ENCODE data around the gene DNAH1.

DNAH1 gene

DNA sequence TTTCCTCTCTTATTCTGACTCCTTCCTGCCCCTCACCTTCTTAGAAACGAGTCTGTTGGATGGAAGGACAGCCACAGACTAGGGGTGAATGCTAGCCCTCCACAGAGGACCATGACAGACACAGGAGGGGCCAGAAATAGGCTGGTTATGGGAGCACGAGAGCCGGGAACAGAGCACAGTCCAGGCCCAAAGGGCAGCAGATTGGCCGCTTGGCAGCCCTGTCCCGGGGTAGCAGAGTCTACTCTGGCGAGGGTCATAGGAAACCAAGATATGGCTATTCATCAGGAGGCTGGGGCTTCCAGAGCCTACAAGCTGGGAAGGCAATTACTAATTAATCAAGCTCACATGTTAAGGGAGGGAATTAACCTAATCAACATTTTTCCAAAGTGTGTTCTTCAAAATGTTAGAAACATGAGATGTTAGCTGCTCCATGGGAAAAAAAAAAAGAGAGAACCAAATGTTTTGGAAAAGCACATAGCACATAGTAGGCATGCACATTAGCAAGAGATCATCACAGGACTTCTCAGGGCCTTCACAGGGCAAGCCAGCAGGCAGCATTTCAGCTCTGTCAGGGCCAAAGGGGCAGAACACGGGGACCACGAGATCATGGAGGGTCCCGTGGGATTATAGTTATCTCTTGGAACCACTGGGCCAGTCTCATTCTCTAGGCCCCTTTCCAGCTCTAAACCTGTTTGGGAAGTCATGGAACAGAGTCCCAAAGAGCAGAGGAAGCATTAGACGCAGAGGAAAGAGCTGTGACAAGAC lies 115.5 kb downstream of the DNAH1 start:
- Histone ChIP-seq H3K27me3 (no peaks in the 10 kb centered on the region), H3K4me1 (no peaks in the 10 kb centered on the region; the same call in 1 of the 2 replicates), H3K4me3 (ENCODE audit: low read depth, low read length) (no peak overlapping the region), H3K9me3 (no peaks in the 10 kb centered on the region), H3K36me3 (no peaks in the 10 kb centered on the region)
- TF ChIP-seq, protein P1, sequence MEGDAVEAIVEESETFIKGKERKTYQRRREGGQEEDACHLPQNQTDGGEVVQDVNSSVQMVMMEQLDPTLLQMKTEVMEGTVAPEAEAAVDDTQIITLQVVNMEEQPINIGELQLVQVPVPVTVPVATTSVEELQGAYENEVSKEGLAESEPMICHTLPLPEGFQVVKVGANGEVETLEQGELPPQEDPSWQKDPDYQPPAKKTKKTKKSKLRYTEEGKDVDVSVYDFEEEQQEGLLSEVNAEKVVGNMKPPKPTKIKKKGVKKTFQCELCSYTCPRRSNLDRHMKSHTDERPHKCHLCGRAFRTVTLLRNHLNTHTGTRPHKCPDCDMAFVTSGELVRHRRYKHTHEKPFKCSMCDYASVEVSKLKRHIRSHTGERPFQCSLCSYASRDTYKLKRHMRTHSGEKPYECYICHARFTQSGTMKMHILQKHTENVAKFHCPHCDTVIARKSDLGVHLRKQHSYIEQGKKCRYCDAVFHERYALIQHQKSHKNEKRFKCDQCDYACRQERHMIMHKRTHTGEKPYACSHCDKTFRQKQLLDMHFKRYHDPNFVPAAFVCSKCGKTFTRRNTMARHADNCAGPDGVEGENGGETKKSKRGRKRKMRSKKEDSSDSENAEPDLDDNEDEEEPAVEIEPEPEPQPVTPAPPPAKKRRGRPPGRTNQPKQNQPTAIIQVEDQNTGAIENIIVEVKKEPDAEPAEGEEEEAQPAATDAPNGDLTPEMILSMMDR (IDR thresholded peaks at IDR 0.05; ENCODE audit: low read depth, low read length), result no peak
- no peak for DNase-seq

DNA sequence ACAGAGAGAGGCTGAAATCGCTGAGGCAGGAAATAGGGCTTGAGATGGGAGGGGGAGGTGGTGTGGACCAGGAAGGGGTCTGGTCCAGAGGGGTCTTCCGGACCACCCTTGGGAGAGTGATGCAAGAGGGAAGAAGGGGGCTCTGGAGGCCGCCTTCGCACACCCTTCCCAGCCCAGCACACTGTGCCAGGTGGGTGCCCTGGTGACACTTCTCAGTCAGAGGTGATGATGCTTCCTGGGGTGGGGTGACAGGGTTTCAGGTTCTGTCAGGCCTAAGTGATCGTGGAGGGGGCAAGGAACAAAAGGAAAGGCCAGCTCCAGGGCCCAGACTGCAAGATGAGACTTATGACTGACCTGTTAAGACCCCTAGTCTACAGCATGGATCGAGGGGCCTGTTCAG lies 116.1 kb downstream of the DNAH1 start:
- no peaks in the 10 kb centered on the region; the same call in 1 of the 2 replicates for H3K4me1 ChIP-seq
- TF ChIP-seq, protein P1 (IDR thresholded peaks at IDR 0.05; ENCODE audit: low read depth, low read length), result no peak
- DNase-seq, result no peak
- H3K27me3 ChIP-seq, result no peaks in the 10 kb centered on the region
- H3K4me3 ChIP-seq (ENCODE audit: low read depth, low read length), result no peak overlapping the region
- H3K36me3 ChIP-seq, result no peaks in the 10 kb centered on the region
- H3K9me3 ChIP-seq, result no peaks in the 10 kb centered on the region

DNA sequence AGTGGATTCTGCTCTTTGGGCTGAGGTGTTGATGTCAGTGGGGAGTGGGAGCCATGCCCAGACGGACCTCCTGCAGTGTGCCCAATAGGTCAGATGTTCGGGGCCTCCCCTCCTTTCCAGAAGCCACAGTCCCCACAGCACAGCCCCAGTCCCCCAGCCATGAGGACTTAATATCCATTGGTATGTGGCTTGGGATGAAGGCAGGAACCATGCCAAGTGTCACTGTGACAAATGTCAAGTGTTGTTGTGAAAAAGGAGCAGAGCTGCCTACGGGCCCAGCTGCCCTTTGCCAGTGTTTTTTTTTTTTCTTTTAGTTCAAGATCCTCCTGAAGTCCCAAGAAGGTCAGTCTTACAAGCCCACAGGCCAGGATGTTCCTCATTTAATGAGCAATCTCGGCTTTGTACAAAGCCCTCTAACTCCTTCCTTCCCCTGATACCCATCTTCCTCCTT lies 116.6 kb downstream of the DNAH1 start:
- no peak for DNase-seq
- Histone ChIP-seq H3K27me3 (no peaks in the 10 kb centered on the region), H3K4me3 (ENCODE audit: low read depth, low read length) (no peak overlapping the region), H3K4me1 (no peaks in the 10 kb centered on the region; the same call in 1 of the 2 replicates), H3K36me3 (no peaks in the 10 kb centered on the region), H3K9me3 (no peaks in the 10 kb centered on the region)
- TF ChIP-seq, protein P1 (IDR thresholded peaks at IDR 0.05; ENCODE audit: low read depth, low read length), result no peak

DNA sequence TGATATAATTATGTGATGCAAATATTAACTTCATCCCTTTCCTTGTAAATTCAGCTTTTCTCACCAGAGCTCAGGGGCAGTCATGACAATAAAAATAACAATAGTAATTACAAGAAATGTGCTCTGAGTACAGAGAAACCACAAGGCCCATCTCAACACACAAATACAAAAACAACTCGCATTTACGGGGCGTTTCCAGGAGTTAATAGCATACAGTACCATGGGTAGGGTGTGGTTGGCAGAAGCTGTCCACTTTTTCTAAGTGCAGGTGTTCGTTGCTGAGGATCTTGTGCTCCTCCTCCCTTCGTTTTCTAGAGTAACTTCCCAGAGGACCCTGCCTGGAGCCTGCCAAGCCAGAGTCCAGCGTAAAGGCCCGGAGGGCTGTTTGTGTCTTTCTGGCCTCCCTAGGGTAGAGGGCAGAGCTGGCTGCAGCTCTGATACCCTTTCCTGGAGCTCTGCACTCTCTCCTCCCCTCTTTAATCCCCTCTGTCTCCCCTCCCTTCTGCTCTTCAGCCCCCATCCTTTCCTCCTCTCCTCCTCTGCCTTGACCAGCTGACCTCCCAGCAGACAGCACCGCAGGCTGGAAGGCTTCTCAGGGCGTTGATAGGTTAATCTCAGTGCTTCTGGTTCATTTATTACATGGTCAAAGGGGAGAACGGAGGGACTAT lies 117.3 kb downstream of the DNAH1 start:
- no peak for DNase-seq
- no peak overlapping the region for H3K4me3 ChIP-seq (ENCODE audit: low read depth, low read length)
- no peaks in the 10 kb centered on the region for H3K36me3 ChIP-seq
- TF ChIP-seq, protein P1 (IDR thresholded peaks at IDR 0.05; ENCODE audit: low read depth, low read length), result no peak
- no peaks in the 10 kb centered on the region for H3K27me3 ChIP-seq
- no peaks in the 10 kb centered on the region for H3K9me3 ChIP-seq
- no peaks in the 10 kb centered on the region; the same call in 1 of the 2 replicates for H3K4me1 ChIP-seq

DNA sequence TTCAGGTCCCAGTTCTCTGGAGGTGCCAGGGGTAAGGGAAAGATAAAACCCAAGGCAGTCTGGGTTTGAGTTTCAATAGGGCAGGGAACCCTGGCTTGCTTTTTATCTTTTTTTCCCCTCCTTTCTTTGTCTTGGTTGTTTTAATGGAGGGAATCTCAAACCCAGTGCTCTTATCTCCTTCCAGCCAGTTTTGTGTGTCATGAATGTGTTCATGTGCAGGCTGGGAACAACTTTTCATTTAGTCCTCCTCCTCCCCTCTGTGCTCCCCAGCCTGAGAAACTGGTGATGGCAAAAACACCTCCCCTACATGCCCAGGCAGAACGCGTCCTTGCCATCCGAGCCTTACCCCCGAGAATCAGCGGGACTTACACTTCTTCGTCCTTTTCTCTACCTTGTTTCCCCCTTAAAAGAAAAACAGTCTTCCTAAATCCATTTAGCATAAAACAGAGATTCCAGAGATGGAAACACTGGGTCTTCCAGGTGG lies 117.9 kb downstream of the DNAH1 start:
- Histone ChIP-seq H3K4me1 (no peaks in the 10 kb centered on the region; the same call in 1 of the 2 replicates), H3K27me3 (no peaks in the 10 kb centered on the region), H3K36me3 (no peaks in the 10 kb centered on the region), H3K4me3 (ENCODE audit: low read depth, low read length) (no peak overlapping the region), H3K9me3 (no peaks in the 10 kb centered on the region)
- TF ChIP-seq, protein P1 (IDR thresholded peaks at IDR 0.05; ENCODE audit: low read depth, low read length), result no peak
- DNase-seq, result no peak

Measured in BE2C (cell line).